Colon (tissue), 2 donors: ENCODE data around the gene PCBP3.
"Not testable (repeated sequence)": the region's sequence is repeated elsewhere in the genome, so short reads cannot be mapped to it uniquely, and the experiment has no call there.

Experiments
- FAIRE-seq: peaks from 2 replicates; lab custom pipeline; 2012; peaks lifted over from hg19 to GRCh38; lab: Jason Lieb, UNC
- donor health status: control.
- donor health status: control.

PCBP3 gene

DNA sequence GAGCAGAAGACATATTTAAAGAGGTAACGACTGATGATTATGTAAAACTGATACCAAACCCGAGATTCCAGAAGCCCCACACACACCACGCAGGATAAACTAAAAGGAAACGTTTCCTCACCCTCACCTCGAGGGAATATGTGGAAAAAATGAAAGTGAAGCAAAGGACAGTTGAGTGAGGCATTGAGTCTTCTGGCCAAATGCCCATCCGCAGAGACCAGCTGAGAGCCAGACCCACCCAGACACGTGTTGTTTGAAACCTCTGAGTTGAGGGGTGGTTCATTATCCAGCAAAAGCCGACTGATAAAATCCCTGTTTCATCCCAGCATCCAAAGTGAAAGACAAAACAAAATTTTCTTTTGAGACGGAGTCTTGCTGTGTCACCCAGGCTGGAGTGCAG, 29.6 kb upstream of the PCBP3 start:
- no peak for FAIRE-seq

DNA sequence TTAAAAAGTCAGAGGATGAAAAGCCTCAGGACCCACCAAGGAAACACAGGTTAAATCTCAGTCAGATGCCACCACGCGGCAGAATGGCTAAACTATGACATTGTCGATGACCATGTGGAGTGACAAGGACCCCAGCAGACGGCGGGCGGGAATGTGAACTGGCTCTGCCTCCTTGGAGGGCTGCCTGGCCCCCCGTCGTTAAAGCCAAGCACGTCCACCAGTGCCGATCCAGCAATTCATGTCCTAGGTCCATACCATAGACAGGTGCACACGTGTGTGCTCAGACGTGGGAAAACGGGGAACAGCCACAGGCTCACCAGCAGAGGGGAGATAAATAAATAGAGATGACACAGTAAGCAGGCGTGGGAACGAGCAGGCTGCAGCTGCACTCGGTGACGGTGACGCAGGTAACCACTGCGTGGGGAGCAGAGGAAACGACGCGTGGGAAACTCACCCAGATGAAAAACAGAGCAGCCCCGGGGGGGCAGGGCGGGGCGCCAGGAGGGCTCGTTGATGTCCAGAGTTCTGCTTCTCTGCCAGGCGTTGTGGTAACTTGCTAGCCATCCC, 28.3 kb upstream of the PCBP3 start:
- FAIRE-seq = no peak

DNA sequence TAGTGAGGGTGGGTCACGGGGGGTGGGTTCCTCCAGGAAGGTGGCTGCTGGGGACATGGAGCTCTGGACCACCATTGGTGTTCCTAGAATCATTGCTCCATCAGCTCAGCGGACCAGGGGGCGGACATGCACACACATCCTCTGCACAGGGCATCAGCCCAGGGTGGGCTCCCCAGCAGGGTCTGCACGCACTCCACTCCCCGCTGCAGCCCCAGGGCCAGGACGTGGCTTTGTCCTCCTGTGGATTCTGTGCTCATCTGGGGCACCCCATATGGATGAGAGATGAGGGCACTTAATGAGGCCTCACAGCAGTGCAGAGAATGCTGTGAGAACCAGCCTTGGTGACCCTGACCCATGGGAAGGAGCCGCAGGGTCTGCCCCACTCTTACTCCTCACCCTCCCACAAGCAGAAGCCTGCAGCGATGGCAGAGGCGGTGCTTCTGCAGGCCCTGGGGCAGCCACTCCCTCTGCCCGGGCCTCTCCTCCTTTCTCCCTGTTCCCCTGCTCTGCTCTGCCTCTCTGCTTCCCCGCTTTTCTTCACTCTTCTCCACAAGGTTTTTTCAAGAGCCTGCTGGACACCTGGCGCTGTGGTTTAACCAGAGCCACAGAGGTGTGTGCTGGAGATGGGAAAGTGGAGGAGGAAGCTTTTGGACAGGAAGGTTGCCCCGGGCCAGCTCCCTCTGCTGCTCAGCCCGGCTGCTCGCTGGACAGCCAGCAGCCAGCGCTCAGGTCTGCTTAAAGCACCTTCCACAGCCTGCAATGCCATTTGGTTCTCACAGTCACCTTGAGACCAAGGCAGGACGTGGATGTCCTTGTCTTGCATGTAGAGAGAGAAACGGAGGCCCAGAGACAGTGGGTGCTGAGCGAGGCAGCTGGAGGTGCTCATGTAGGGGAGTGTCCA, 26.3 kb upstream of the PCBP3 start:
- FAIRE-seq = no peak

DNA sequence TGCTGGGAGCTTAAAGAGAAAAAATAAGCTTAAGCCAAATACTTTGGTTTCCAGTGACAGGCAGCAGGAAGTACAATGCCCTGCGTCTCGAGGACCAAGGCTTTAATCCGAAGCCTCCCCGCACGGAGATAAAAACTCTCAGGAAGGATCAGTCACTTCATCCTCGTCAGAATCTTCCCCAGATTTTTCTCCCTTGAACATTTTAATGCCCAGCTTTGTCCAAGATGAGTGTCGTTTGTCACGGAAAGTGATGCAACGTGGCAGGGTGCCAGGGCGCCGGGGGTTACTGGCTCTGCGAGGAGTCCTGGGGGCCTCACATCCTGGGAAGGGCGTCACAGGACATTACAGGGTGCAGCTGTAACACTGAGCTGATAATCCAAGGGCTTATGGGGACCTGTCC, 25.2 kb upstream of the PCBP3 start:
- no peak for FAIRE-seq

DNA sequence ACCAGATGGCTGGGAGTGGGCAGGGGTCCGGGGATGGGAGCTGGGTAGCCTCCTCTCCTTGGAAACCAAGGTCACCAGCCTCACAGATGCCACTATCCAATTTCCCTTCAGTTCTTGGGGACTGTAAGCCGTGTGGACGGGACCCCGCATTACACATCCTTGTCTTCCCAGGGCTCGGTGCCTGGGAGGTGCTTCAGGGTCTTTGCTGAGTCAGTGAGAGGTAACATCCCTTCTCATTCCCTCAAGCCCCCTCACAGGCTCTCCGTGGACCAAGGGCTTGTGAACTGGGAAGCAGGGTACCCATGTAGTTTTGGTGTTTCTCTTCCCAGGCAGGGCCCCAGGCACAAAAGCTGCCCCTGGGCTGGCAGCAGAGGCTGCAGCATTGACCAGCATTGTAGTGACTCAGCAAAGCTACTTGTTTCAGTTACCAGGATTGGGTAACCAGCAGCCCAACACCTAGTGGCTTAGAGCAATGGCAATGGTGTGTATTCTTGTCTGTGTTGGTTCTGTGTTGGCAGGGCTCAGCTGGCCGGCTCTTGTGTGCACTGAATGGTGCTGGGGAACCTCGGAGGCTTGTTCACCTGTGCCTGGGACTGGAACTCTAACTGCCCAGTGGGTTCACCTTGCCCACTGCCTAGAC, 24.6 kb upstream of the PCBP3 start:
- FAIRE-seq = no peak

DNA sequence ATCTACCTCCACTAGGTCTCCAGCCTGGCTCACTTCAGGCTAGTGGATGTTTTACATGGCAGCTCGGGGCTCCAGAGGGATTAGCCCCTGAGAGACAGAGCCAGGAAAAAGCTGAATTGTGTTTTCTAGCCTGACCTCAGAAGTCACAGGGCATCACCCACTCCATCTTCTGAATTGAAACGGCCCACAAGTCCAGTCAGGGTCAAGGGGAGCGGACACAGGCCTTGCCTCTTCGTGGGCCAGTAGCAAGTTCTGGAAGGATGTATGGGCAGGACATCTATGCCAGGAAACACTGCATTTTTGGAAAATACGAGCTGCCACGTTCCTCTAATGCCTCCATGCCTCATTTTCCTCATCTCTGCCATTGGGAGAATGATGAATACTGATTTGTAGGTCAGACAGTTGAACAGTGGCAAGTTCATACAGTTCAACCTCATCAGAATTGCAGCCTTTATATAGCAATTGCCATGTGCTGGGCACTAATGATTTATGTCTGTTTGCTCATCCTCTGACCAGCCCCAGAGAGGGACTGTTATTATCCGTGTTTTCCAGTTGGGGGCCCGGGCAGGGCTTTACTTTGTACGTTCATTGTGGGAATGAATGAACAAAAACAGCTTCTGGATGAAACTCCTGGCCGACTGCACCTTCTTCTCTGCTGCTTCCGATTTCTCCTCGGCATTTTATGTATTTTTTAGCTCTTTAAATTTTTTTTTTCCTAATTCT, 23.2 kb upstream of the PCBP3 start:
- FAIRE-seq = no peak

DNA sequence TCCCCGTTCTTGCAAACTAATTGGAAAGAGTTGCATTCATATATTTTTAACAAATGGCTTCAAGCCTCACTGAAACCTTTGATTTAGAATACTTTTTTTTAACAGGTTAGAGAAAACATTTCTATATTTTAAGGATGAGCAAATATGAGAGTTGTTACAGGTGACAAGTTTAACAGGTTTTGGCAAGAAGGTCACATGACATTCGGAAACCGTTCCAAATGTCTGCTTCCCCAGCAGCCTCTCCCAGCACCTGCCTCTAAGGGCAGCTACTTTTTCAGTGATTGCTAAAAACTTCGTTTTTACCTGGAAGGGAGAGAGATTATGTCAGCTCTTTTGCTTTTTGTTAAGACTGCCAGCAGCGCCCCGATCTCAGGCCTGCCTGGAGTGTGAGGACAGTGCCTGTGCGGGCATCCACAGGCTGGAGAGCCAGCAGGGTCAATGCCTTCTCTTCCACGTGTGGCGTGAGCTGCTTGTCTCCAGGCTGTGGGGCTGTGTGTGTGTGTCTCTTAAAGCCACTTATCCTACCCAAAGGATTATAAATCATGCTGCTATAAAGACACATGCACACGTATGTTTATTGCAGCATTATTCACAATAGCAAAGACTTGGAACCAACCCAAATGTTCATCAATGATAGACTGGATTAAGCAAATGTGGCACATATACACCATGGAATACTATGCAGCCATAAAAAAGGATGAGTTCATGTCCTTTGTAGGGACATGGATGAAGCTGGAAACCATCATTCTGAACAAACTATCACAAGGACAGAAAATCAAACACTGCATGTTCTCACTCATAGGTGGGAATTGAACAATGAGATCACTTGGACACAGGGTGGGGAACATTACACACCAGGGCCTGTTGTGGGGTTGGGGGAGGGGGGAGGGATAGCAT, 21.8 kb upstream of the PCBP3 start:
- not testable (repeated sequence) for FAIRE-seq

DNA sequence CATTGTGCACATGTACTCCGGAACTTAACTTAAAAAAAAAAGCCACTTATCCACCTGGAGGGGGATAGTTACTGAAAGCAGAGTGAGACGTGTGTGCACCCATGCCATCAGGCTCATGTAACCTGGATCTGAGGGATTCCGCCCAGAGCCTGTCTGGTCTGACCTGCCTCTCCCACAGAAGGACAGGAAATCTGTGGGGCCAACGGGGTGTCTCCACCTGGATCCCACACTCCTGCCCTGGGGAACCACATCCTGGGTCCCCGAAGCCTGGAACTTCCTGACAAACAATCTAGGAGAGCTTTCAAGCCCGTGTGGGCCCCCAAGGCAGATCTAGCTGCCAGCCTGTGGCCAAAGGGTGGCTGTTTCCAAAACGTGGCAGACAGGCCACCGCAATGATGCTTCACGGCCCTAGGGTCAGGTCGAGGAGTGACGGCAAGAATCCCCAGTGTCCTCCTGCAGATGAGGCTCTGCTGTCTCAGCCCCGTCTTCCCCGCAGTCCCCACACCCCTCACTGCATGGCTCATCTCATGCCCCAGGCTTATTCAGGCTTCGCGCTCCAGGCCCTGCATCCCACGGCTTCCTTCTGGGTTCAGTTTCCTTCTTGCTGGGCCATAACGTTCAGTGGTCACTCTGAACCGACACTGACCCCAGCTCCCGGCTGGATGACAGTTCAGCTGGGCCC, 21.0 kb upstream of the PCBP3 start:
- FAIRE-seq = no peak

DNA sequence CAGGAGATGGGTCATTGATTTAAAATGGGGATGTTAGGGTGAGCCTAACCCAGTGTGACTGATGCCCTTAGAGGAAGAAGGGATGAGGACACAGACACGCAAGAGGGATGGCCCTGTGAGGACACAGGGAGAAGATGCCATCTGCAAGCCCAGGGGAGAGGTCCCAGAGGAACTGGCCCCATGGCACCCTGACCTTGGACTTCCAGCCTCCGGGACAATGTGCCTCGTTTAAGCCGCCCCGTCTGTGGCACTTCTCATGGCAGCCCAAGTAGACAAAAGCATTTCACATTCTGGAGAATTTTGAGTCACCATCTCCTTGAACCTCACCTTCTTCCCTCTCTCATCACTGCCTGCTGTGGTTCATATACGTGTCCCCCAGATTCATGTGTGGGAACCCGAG, 20.1 kb upstream of the PCBP3 start:
- no peak for FAIRE-seq

DNA sequence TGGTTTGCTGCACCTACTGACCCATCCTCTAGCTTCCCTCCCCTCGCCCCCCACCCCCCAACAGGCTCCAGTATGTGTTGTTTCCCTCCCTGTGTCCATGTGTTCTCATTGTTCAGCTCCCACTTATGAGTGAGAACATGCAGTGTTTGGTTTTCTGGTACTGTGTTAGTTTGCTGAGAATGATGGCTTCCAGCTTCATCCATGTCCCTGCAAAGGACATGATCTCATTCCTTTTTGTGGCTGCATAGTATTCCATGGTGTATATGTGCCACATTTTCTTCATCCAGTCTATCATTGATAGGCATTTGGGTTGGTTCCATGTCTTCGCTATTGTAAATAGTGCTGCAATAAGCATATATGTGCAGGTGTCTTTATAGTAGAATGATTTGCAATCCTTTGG, 17.4 kb upstream of the PCBP3 start:
- FAIRE-seq = not testable (repeated sequence)

DNA sequence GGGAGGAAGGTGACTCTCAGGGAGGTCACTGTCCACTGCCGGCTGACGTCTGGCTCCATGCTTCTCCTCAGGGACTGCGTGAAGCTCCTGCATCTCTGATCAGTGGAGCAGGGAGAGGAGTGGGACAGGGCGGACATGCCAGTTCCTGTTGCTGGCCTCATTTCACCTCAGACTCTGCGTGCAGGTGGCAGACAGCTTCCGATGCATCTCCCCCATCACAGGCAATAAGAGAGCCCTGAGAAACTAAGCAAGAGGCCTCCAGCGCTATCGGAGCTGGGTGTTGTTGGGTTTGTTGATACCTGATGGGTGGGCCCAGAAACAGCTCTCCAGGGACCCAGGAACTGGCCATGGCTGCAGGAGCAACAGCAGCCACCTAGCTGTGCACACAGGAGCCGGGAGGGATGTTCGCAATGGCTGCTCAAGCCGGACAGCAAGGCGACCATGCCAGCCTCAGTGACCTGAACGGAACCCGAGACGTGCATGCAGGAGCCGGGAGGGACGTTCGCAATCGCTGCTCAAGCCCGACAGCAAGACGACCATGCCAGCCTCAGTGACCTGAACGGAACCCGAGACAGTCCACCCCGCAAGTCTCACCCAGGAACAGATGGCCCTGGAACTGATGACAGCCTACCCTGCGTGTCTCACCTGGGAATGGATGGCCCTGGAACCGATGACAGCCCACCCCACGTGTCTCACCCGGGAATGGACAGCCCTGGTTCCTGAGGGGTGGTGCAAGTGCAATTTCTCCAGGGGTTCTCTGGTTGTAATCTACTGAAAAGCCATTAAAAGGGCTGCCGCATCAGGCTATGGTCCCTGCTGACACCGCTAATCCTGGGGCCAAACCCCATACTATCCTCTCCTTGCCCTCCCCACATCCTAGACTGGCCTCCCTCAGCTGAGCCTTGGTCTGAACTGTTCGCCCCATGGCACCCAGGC, 14.2 kb upstream of the PCBP3 start:
- no peak for FAIRE-seq

DNA sequence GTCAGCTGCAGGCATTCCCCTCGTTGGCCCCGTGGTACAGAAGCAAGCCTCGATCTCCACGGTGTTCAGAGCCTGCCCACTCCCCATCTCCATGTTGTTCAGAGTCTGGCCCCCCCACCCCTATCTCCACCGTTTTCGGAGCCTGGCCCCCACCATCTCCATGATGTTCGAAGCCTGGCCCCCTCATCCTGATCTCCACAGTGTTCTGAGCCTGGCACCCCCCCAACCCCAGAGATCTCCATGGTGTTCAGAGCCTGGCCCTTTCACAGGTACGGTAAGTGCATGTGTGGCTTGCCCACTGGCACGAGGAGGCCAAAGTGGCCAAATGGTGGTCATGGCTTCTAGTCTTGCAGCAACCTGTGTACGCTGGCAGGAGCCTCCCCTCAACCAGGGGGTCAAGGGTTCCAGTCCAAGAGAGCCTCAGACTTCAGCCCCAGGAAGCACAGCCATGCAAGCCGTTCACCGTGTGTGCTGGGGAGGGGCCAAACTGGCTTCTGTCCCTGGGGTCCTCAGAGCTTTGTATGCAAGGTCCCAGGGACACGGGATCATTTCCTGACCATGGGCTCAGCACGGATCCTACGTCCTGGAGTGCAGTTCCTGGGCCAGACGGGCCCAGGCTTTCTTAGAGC, 13.3 kb upstream of the PCBP3 start:
- no peak for FAIRE-seq

DNA sequence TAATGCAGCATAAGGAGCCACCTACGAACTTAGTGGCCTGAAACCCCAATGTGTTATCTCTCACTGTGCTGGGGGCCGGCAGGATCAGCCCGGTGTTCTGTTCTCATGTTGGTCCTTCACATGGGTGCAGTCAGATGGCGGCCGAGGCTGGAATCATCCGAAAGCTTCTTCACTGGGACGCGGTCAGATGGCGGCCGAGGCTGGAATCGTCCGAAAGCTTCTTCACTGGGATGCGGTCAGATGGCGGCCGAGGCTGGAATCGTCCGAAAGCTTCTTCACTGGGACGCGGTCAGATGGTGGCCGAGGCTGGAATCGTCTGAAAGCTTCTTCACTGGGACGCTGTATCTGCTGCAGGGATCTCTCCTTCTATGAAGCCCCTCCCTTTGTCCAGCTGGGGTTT, 12.6 kb upstream of the PCBP3 start:
- FAIRE-seq = no peak

DNA sequence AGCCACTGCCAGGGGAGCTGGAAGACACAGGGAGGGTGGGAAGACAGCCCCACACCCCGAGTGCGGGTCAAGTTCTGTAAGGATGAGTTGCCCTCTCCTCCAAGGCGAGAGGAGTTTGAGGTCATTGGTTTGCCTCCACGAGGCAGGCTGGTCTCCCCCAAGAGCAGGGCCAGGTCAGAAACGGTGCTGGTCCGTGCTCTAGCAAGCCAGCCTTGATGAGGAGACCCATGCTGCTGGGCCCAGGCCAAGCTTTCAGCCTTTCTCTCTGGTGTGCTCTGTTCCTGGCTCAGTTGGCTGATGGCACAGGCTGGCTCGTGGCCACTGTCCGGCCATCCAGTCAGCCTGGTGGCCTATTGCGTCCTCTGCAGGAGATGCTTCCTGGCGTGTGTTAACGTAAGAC, 12.0 kb upstream of the PCBP3 start:
- no peak for FAIRE-seq

DNA sequence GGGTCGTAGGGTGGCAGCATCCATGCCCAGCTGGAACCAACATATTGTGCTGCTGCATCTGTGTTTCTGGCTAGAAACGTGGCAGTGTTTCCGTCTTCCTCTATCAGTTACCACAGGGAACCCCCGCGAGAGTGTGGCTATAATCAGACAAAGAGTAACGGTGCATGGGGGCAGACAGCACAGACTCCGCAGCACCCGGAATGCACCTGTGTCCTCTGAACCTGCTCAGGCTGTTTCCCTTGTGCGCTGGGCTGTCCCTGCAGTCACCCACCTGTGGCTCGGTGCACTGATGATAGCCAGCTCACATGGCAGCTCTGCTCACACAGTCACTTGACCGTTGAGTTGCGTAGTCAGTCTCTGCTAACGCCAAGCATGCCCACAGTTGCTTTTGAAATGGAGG, 11.4 kb upstream of the PCBP3 start:
- no peak for FAIRE-seq

DNA sequence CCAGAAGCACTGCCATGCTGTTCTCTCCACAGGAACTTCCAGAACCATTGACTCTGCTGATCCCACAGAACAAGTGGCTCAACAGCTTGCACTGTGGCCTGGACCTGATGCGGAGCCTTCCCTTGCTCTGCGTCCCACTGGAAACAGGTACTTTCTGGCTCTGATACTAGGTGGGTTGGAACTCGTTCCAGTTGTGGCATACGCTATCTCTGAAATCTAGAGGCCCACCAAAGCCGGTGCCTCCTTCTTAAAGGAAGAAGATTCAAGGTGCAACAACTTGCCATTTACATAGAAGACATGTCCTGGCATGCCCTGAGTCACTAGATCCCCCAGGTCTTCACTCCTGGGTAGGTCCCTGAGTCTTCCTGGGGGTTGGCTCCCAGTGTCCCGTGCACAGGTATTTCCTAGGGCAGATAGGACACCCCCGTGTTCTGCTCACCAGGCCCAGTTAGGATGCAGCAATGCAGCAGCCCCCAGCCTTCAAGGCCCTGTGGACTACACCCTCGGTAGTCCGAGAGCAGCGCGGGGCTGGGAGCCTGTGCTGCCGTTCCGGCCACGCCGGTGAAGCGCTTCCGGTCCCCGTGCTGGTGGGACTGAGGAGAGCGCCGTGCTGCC, 10.8 kb upstream of the PCBP3 start:
- no peak for FAIRE-seq

DNA sequence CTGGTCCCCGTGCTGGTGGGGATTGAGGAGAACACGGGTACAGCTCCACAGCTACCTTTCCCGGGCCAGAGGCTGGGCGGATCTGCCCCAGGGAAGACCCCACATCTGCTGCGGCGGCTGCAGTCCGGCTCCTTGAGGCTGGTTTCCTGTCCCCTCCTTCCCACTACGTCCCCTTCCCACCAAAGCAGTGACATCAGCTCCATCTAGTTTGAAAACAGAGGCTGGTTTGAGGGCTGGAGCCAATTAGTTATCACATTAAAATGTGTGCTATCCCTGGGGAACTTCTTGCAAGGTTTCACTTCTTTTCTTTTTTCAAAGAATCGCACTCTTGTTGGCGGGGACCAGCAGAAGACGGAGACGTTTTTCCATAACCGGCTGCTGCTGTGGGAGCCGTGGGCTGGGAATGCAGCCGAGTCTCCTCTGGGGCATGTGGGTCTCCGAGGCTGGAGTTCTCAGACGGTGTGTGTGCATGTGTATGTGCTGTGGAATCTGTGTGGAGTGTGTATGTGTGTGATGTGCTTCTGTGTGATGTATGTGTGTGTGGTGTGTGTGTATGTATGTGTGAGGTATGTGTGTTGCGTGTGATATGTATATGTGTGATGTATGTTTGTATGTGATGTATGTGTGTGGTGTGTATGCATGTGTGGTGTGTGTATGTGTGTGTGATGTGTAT, 8.9 kb upstream of the PCBP3 start:
- FAIRE-seq = no peak
